ENCODE data around the gene TTC28.
"Not testable (repeated sequence)": the region's sequence is repeated elsewhere in the genome, so short reads cannot be mapped to it uniquely, and the experiment has no call there.

TTC28 gene

GRCh38 chr22:28682966-28683365, 3.3 kb upstream of the TTC28 start:
- not testable (repeated sequence) for H3K18ac ChIP-seq (ENCODE audit: low read length); H3K4ac ChIP-seq (ENCODE audit: low read depth, low read length); H3K4me3 ChIP-seq (ENCODE audit: low read length); H3K27ac ChIP-seq (ENCODE audit: low read depth, low read length); H3K9ac ChIP-seq (ENCODE audit: low read length); H2BK5ac ChIP-seq (ENCODE audit: low read length); H3K4me2 ChIP-seq (ENCODE audit: low read length); H3K79me1 ChIP-seq (ENCODE audit: low read length); H2BK15ac ChIP-seq (replicated peaks; ENCODE audit: low read depth); H3K23ac ChIP-seq (ENCODE audit: low read length); H2AK5ac ChIP-seq (ENCODE audit: low read length); H2BK120ac ChIP-seq (ENCODE audit: low read depth, low read length); H4K8ac ChIP-seq (ENCODE audit: low read depth, low read length); H3K56ac ChIP-seq (ENCODE audit: low read length); H3K79me2 ChIP-seq (ENCODE audit: control insufficient read depth, insufficient read depth, low read length); H4K5ac ChIP-seq (ENCODE audit: low read length); H3K27me3 ChIP-seq (ENCODE audit: insufficient read depth, low read length, poor library complexity); DNase-seq; H3K36me3 ChIP-seq (ENCODE audit: control insufficient read depth, insufficient read depth, low read length); H3K4me1 ChIP-seq (ENCODE audit: control insufficient read depth, low read depth, low read length)
- no CpG with 5 or more reads among the region's 4 CpGs for WGBS (ENCODE audit: extremely low coverage, insufficient coverage, low lambda C conversion rate)

GRCh38 chr22:28680813-28681490, 1.3 kb upstream of the TTC28 start:
- H3K9ac ChIP-seq (ENCODE audit: low read length); H3K4ac ChIP-seq (ENCODE audit: low read depth, low read length); H3K23ac ChIP-seq (ENCODE audit: low read length); H3K27ac ChIP-seq (ENCODE audit: low read depth, low read length); H3K27me3 ChIP-seq (ENCODE audit: insufficient read depth, low read length, poor library complexity); H3K4me1 ChIP-seq (ENCODE audit: control insufficient read depth, low read depth, low read length); H2BK15ac ChIP-seq (replicated peaks; ENCODE audit: low read depth); H3K4me2 ChIP-seq (ENCODE audit: low read length); H3K18ac ChIP-seq (ENCODE audit: low read length); H3K79me1 ChIP-seq (ENCODE audit: low read length); H3K79me2 ChIP-seq (ENCODE audit: control insufficient read depth, insufficient read depth, low read length); H3K56ac ChIP-seq (ENCODE audit: low read length); H4K8ac ChIP-seq (ENCODE audit: low read depth, low read length); H3K36me3 ChIP-seq (ENCODE audit: control insufficient read depth, insufficient read depth, low read length); H2BK5ac ChIP-seq (ENCODE audit: low read length); DNase-seq; H2AK5ac ChIP-seq (ENCODE audit: low read length); H4K5ac ChIP-seq (ENCODE audit: low read length); H2BK120ac ChIP-seq (ENCODE audit: low read depth, low read length); H3K4me3 ChIP-seq (ENCODE audit: low read length): not testable (repeated sequence)
- no CpG with 5 or more reads among the region's 5 CpGs for WGBS (ENCODE audit: extremely low coverage, insufficient coverage, low lambda C conversion rate)

GRCh38 chr22:28678778-28679610, 646 bp downstream of the TTC28 start:
- H3K18ac ChIP-seq (ENCODE audit: low read length); H3K79me2 ChIP-seq (ENCODE audit: control insufficient read depth, insufficient read depth, low read length); H3K36me3 ChIP-seq (ENCODE audit: control insufficient read depth, insufficient read depth, low read length); H3K27me3 ChIP-seq (ENCODE audit: insufficient read depth, low read length, poor library complexity); H4K8ac ChIP-seq (ENCODE audit: low read depth, low read length); H3K4me1 ChIP-seq (ENCODE audit: control insufficient read depth, low read depth, low read length); H4K5ac ChIP-seq (ENCODE audit: low read length); H3K4ac ChIP-seq (ENCODE audit: low read depth, low read length); H3K79me1 ChIP-seq (ENCODE audit: low read length); H2BK5ac ChIP-seq (ENCODE audit: low read length); H3K23ac ChIP-seq (ENCODE audit: low read length); H2AK5ac ChIP-seq (ENCODE audit: low read length); H2BK120ac ChIP-seq (ENCODE audit: low read depth, low read length); H2BK15ac ChIP-seq (replicated peaks; ENCODE audit: low read depth); H3K27ac ChIP-seq (ENCODE audit: low read depth, low read length): not testable (repeated sequence)
- WGBS (ENCODE audit: extremely low coverage, insufficient coverage, low lambda C conversion rate) = no CpG with 5 or more reads among the region's 58 CpGs
- H3K9ac ChIP-seq (ENCODE audit: low read length) = peak overlapping the region; percentile 60
- H3K4me2 ChIP-seq (ENCODE audit: low read length) = peak overlapping the region; percentile 25
- H3K56ac ChIP-seq (ENCODE audit: low read length) = peak overlapping the region; percentile 77
- peak overlapping the region; percentile 15 for H3K4me3 ChIP-seq (ENCODE audit: low read length)
- peak; percentile 11 for DNase-seq

GRCh38 chr22:28678170-28678569, 1.5 kb downstream of the TTC28 start:
- not testable (repeated sequence) for H3K27me3 ChIP-seq (ENCODE audit: insufficient read depth, low read length, poor library complexity); H3K9ac ChIP-seq (ENCODE audit: low read length); H2BK5ac ChIP-seq (ENCODE audit: low read length); H3K79me1 ChIP-seq (ENCODE audit: low read length); H2BK120ac ChIP-seq (ENCODE audit: low read depth, low read length); H3K23ac ChIP-seq (ENCODE audit: low read length); H3K4me3 ChIP-seq (ENCODE audit: low read length); H3K79me2 ChIP-seq (ENCODE audit: control insufficient read depth, insufficient read depth, low read length); H2AK5ac ChIP-seq (ENCODE audit: low read length); H4K8ac ChIP-seq (ENCODE audit: low read depth, low read length); H4K5ac ChIP-seq (ENCODE audit: low read length); H3K4me2 ChIP-seq (ENCODE audit: low read length); H3K36me3 ChIP-seq (ENCODE audit: control insufficient read depth, insufficient read depth, low read length); H2BK15ac ChIP-seq (replicated peaks; ENCODE audit: low read depth); H3K18ac ChIP-seq (ENCODE audit: low read length); H3K56ac ChIP-seq (ENCODE audit: low read length); H3K4ac ChIP-seq (ENCODE audit: low read depth, low read length); H3K4me1 ChIP-seq (ENCODE audit: control insufficient read depth, low read depth, low read length); H3K27ac ChIP-seq (ENCODE audit: low read depth, low read length); DNase-seq
- WGBS (ENCODE audit: extremely low coverage, insufficient coverage, low lambda C conversion rate) = no CpG with 5 or more reads among the region's 7 CpGs

- Histone ChIP-seq H3K79me1 (ENCODE audit: low read length) (no peaks in the 10 kb centered on the region), H2BK15ac (replicated peaks; ENCODE audit: low read depth) (no peak overlapping the region), H3K4me2 (ENCODE audit: low read length) (no peak overlapping the region), H3K18ac (ENCODE audit: low read length) (no peak overlapping the region), H2BK5ac (ENCODE audit: low read length) (no peak overlapping the region), H3K79me2 (ENCODE audit: control insufficient read depth, insufficient read depth, low read length) (no peaks in the 10 kb centered on the region), H4K5ac (ENCODE audit: low read length) (no peak overlapping the region), H3K9ac (ENCODE audit: low read length) (no peak overlapping the region), H3K4me1 (ENCODE audit: control insufficient read depth, low read depth, low read length) (no peaks in the 10 kb centered on the region), H3K4me3 (ENCODE audit: low read length) (no peak overlapping the region), H2BK120ac (ENCODE audit: low read depth, low read length) (no peak overlapping the region), H3K23ac (ENCODE audit: low read length) (no peak overlapping the region), H3K27ac (ENCODE audit: low read depth, low read length) (no peak overlapping the region), H3K4ac (ENCODE audit: low read depth, low read length) (no peak overlapping the region), H2AK5ac (ENCODE audit: low read length) (no peak overlapping the region), H3K36me3 (ENCODE audit: control insufficient read depth, insufficient read depth, low read length) (no peaks in the 10 kb centered on the region), H3K56ac (ENCODE audit: low read length) (no peak overlapping the region), H4K8ac (ENCODE audit: low read depth, low read length) (no peak overlapping the region), H3K27me3 (ENCODE audit: insufficient read depth, low read length, poor library complexity) (no peaks in the 10 kb centered on the region)
- no CpG with 5 or more reads among the region's 3 CpGs for WGBS (ENCODE audit: extremely low coverage, insufficient coverage, low lambda C conversion rate)
- no peak for DNase-seq
These were observed 5.5 kb downstream of the TTC28 start for GRCh38 chr22:28674121-28674563.

All from mesendoderm (in vitro differentiated cells).